ENCODE measurements around the gene NDUFB2.
"Not testable (repeated sequence)": the region's sequence is repeated elsewhere in the genome, so short reads cannot be mapped to it uniquely, and the experiment has no call there.

The NDUFB2 gene

GRCh38 chr7:140697447-140698143, 1.1 kb downstream of the NDUFB2 start:
- peak overlapping the region; percentile 96 to 100 (median 100) for H3K27ac Mint-ChIP-seq
- no peak for TF ChIP-seq CTCF (IDR thresholded peaks at IDR 0.05; ENCODE audit: unreplicated experiment in 3 of 3)
- peaks cover 33% of the 10 kb centered on the region for H3K4me1 Mint-ChIP-seq
- H3K27me3 Mint-ChIP-seq (ENCODE audit: low read depth) = no peaks in the 10 kb centered on the region
- H3K36me3 Mint-ChIP-seq (ENCODE audit: low read depth) = peaks cover 13% of the 10 kb centered on the region
- H3K4me3 Mint-ChIP-seq = peak overlapping the region; percentile 97 to 99 (median 97)
- H3K9me3 Mint-ChIP-seq = no peaks in the 10 kb centered on the region

- Mint-ChIP-seq H3K4me3 (peak overlapping the region; percentile 97 to 99 (median 97)), H3K9me3 (no peaks in the 10 kb centered on the region), H3K27ac (peak overlapping the region; percentile 35 to 100 (median 46)), H3K4me1 (peaks cover 33% of the 10 kb centered on the region), H3K36me3 (ENCODE audit: low read depth) (peaks cover 20% of the 10 kb centered on the region), H3K27me3 (ENCODE audit: low read depth) (no peaks in the 10 kb centered on the region)
- TF ChIP-seq CTCF (IDR thresholded peaks at IDR 0.05; ENCODE audit: unreplicated experiment in 3 of 3) = no peak
These were observed 2.0 kb downstream of the NDUFB2 start for GRCh38 chr7:140698477-140698876.

- no peaks in the 10 kb centered on the region for H3K9me3 Mint-ChIP-seq
- H3K27ac Mint-ChIP-seq = no peak overlapping the region
- peaks cover 17% of the 10 kb centered on the region for H3K4me1 Mint-ChIP-seq
- no peaks in the 10 kb centered on the region for H3K27me3 Mint-ChIP-seq (ENCODE audit: low read depth)
- H3K4me3 Mint-ChIP-seq = no peak overlapping the region
- TF ChIP-seq CTCF (IDR thresholded peaks at IDR 0.05; ENCODE audit: unreplicated experiment in 3 of 3) = no peak
- H3K36me3 Mint-ChIP-seq (ENCODE audit: low read depth) = peaks cover 47% of the 10 kb centered on the region
These were observed 6.3 kb downstream of the NDUFB2 start for GRCh38 chr7:140702774-140703173.

- Mint-ChIP-seq H3K4me3 (no peak overlapping the region), H3K27ac (no peak overlapping the region), H3K36me3 (ENCODE audit: low read depth) (peaks cover 41% of the 10 kb centered on the region), H3K4me1 (peaks cover 7% of the 10 kb centered on the region), H3K27me3 (ENCODE audit: low read depth) (no peaks in the 10 kb centered on the region), H3K9me3 (no peaks in the 10 kb centered on the region)
- no peak for TF ChIP-seq CTCF (IDR thresholded peaks at IDR 0.05; ENCODE audit: unreplicated experiment in 3 of 3)
These were observed 7.7 kb downstream of the NDUFB2 start for GRCh38 chr7:140704205-140704604.

GRCh38 chr7:140707132-140707531, 10.6 kb downstream of the NDUFB2 start:
- Mint-ChIP-seq H3K4me1 (no peaks in the 10 kb centered on the region), H3K4me3 (no peak overlapping the region), H3K27me3 (ENCODE audit: low read depth) (no peaks in the 10 kb centered on the region), H3K36me3 (ENCODE audit: low read depth) (peaks cover 51% of the 10 kb centered on the region), H3K27ac (no peak overlapping the region), H3K9me3 (peaks cover 10% of the 10 kb centered on the region)
- TF ChIP-seq CTCF (IDR thresholded peaks at IDR 0.05; ENCODE audit: unreplicated experiment in 3 of 3) = no peak

GRCh38 chr7:140708764-140709163, 12.3 kb downstream of the NDUFB2 start:
- not testable (repeated sequence) for H3K4me3 Mint-ChIP-seq; H3K4me1 Mint-ChIP-seq; H3K27ac Mint-ChIP-seq; H3K27me3 Mint-ChIP-seq (ENCODE audit: low read depth)
- H3K36me3 Mint-ChIP-seq (ENCODE audit: low read depth) = peaks cover 52% of the 10 kb centered on the region
- peaks cover 20% of the 10 kb centered on the region for H3K9me3 Mint-ChIP-seq

GRCh38 chr7:140712392-140712791, 15.9 kb downstream of the NDUFB2 start:
- Mint-ChIP-seq H3K36me3 (ENCODE audit: low read depth) (peaks cover 50% of the 10 kb centered on the region), H3K9me3 (peaks cover 25% of the 10 kb centered on the region)
- H3K4me3 Mint-ChIP-seq; H3K27ac Mint-ChIP-seq; H3K4me1 Mint-ChIP-seq; H3K27me3 Mint-ChIP-seq (ENCODE audit: low read depth): not testable (repeated sequence)

Data from nephron (organoid).